Astrocyte of the cerebellum (primary cell): ENCODE results near the gene SLCO2B1.

Experiments used
- DNase-seq: peaks from one replicate; pipeline ENCODE4 v3.0.0-alpha.2; 2011; ENCODE audit warnings: low read depth
- H3K4me3 ChIP-seq: 2 replicates; pipeline ENCODE4 v1.5.1; 2011; ENCODE audit warnings: mild to moderate bottlenecking, low read depth, low read length, moderate library complexity
- CTCF ChIP-seq: IDR thresholded peaks from 2 replicates; pipeline ENCODE4 v1.5.1; 2012; ENCODE audit warnings: low read length, low read depth, moderate library complexity, mild to moderate bottlenecking; ENCODE audit errors: missing control alignments
- in situ Hi-C: cut with HindIII; loops from 2 replicates; pipeline ENCODE4 v1.10.0; 2017; ENCODE audit warnings: low sequenced_read_pairs

The SLCO2B1 gene

GRCh38 chr11:75201771-75202170 is 50.9 kb downstream of the SLCO2B1 start:
- H3K4me3 ChIP-seq: no peak overlapping the region
- no peak for TF ChIP-seq CTCF
- in situ Hi-C loops: loop anchor here (10.0 kb wide), 1 partner anchor 177 kb away; no protein-coding TSS in a partner anchor
- no peak for DNase-seq

DNA sequence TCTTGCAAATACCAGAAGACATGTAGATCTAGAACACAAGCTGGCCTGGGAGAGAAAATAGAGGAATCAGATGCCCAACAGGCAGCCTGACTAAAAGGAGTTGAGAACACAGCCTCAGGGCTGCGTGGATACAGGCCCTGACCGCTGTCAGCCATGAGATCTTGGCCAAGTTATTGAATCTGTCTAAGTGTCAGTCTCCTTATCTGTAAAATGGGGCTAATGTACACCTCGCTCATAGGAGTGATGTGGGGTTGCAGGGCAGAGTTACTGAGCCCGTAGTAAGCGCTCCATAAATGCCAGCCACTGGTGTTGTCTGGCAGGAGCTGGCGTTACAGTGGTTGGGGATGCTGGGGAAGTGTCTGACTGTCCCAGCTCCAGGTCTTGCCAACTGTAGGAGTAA is 51.3 kb downstream of the SLCO2B1 start:
- DNase-seq: no peak
- in situ Hi-C loops: loop anchor here (10.0 kb wide), 1 partner anchor 177 kb away; no protein-coding TSS in a partner anchor
- no peak for TF ChIP-seq CTCF
- H3K4me3 ChIP-seq: no peak overlapping the region

- TF ChIP-seq CTCF: no peak
- no peak overlapping the region for H3K4me3 ChIP-seq
- no peak for DNase-seq
- in situ Hi-C loops: loop anchor here (10.0 kb wide), 1 partner anchor 178 kb away; no protein-coding TSS in a partner anchor
These were observed 52.2 kb downstream of the SLCO2B1 start for GRCh38 chr11:75203138-75203537.

- TF ChIP-seq CTCF: no peak
- no peak overlapping the region for H3K4me3 ChIP-seq
- no peak for DNase-seq
- in situ Hi-C loops: loop anchor here (10.0 kb wide), 1 partner anchor 179 kb away; no protein-coding TSS in a partner anchor
These were observed 52.7 kb downstream of the SLCO2B1 start for GRCh38 chr11:75203641-75204011.

DNA sequence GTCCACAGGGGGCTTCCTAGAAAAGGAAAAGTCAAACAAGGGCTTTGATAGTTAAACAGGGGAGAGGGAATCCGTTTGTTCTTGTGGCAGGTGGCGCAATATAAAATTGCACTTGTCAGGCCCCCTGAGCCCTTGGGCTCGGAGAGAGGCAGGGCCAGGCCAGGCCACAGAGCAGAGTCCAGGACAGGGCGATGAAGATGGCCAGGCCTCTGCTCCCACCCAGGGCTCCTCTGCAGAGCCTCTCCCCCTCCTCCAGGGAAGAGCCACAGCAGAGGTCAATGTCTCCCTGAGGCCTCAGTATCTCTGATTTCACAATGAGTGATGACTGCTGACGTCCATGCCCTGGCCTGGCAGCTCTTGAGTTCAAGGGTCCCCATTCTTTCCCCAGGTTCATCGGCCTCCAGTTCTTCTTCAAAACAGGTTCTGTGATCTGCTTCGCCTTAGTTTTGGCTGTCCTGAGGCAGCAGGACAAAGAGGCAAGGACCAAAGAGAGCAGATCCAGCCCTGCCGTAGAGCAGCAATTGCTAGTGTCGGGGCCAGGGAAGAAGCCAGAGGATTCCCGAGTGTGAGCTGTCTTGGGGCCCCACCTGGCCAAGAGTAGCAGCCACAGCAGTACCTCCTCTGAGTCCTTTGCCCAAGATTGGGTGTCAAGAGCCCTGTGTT is 53.2 kb downstream of the SLCO2B1 start:
- TF ChIP-seq CTCF: no peak
- no peak for DNase-seq
- in situ Hi-C loops: loop anchor here (10.0 kb wide), 1 partner anchor 179 kb away; no protein-coding TSS in a partner anchor
- no peak overlapping the region for H3K4me3 ChIP-seq

DNA sequence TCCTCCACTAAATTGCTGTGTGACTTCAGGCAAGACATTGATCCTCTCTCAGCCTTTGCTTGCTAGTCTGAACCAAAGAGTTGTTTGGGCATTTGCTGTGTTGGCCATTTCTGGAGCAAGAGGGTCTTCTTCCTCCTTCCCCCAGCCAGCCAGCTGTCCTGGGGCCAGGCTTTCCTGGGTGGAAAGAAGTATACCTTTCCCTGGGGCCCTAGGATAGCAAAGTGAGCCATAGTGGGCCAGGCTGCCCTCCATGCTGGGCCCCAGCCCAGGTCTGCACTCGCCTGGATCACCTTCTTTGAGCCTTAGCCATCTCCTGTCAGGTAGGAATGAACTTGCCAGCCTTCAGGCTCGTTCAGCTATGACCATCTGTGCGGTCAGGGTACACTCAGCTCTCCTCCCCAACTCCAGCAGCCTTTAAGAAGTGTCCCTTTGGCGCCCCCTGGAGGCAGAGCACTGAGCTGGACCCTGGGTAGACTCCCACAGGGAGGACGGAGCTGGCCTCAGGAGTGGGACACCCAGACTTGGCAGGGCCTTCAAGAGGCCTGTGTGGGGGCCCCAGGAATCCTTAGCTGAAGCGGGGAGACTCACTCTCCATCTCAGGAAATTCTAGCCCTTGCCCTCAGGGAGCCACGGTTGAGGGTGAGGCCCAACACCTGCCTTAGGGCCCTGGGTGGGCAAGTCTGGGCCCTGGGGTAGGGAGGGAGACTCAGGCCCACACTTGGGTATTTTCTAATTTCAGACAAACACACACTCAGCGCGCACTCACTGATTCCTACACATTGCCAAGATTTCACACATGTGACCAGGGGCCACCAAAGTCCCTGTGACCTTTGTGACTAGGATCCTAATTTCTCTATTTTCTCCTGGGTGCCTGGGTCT is 54.0 kb downstream of the SLCO2B1 start:
- peak; percentile 57 for DNase-seq
- no peak overlapping the region for H3K4me3 ChIP-seq
- TF ChIP-seq CTCF: peak; percentile 89
- in situ Hi-C loops: loop anchor here (10.0 kb wide), 1 partner anchor 180 kb away; no protein-coding TSS in a partner anchor
